A673 (cell line): ENCODE results near the gene SART1. TPM values are rescaled to one million over a fixed set of nuclear protein-coding genes. Genes with fewer than 3 reads are reported as not detected.
A peak's percentile ranks its signal among the peaks of the same experiment; 100 is the strongest.

Source experiments
- BruUV-seq: library from RNA; stranded (reverse); fragments of 400-500 nt; replicated peaks from 2 replicates; lab custom pipeline; 2021; lab: Mats Ljungman, UMichigan
- CTCF ChIA-PET: fragments of 300-600 bp; sonication (Branson Sonifier 250); formaldehyde crosslinking; loops from one replicate; lab custom pipeline; 2022; ENCODE audit warnings: antibody characterized with exemption; lab: Charles Lee
- POLR2A ChIA-PET: fragments of 300-600 bp; sonication (Branson Sonifier 250); formaldehyde crosslinking; loops from one replicate; lab custom pipeline; 2022; ENCODE audit warnings: antibody characterized with exemption; ENCODE audit not compliant: low non-redundant PET; lab: Charles Lee
- DNase-seq: peaks from one replicate; pipeline ENCODE4 v3.0.0-alpha.2; 2015; ENCODE audit warnings: low spot score
- H3K27ac ChIP-seq: fragments of 200-600 bp; sonication (generic); 2 replicates; pipeline ENCODE4 v1.5.1; 2016; ENCODE audit warnings: mixed run types, low read depth, mild to moderate bottlenecking, mixed read lengths, antibody characterized with exemption, low read length; ENCODE audit not compliant: poor library complexity, severe bottlenecking
- H3K27me3 ChIP-seq: fragments of 200-600 bp; sonication (generic); replicated peaks from 2 replicates; pipeline ENCODE4 v1.6.1; 2017; ENCODE audit warnings: mixed run types, low read depth, mild to moderate bottlenecking, mixed read lengths, antibody characterized with exemption, low read length; ENCODE audit not compliant: insufficient read depth, poor library complexity
- H3K36me3 ChIP-seq: fragments of 200-600 bp; sonication (generic); 2 replicates; pipeline ENCODE4 v1.6.1; 2016; ENCODE audit warnings: mixed run types, mild to moderate bottlenecking, mixed read lengths, antibody characterized with exemption, low read length; ENCODE audit not compliant: insufficient read depth, poor library complexity, severe bottlenecking
- H3K4me1 ChIP-seq: fragments of 200-600 bp; sonication (generic); 2 replicates; pipeline ENCODE4 v1.6.1; 2017; ENCODE audit warnings: mixed run types, mild to moderate bottlenecking, mixed read lengths, antibody characterized with exemption, low read length; ENCODE audit not compliant: insufficient read depth, poor library complexity, severe bottlenecking
- H3K4me3 ChIP-seq: fragments of 200-600 bp; sonication (generic); 2 replicates; pipeline ENCODE4 v1.5.1; 2016; ENCODE audit warnings: low read depth, mixed run types, mild to moderate bottlenecking, mixed read lengths, low read length; ENCODE audit not compliant: poor library complexity, severe bottlenecking
- H3K9me3 ChIP-seq: fragments of 200-600 bp; sonication (generic); 2 replicates; pipeline ENCODE4 v1.6.1; 2016; ENCODE audit warnings: mixed run types, low read depth, mild to moderate bottlenecking, mixed read lengths, antibody characterized with exemption, low read length; ENCODE audit not compliant: poor library complexity, severe bottlenecking
- CTCF ChIP-seq: fragments of 300-800, 200-600 bp; sonication (generic); conservative IDR thresholded peaks from 2 replicates; pipeline ENCODE4 v1.5.1; 2017; ENCODE audit warnings: low read depth, mild to moderate bottlenecking, antibody characterized with exemption, low read length, moderate library complexity, mixed read lengths
- EZH2 ChIP-seq: fragments of 200-600 bp; sonication (generic); IDR thresholded peaks from 2 replicates; pipeline ENCODE4 v1.6.1; 2017; ENCODE audit warnings: borderline replicate concordance, low read depth, mild to moderate bottlenecking, mixed read lengths, antibody characterized with exemption, low read length; ENCODE audit not compliant: poor library complexity, severe bottlenecking
- intact Hi-C: fragments of 100-400 bp; cut with micrococcal nuclease; formaldehyde crosslinking; loops from one replicate; pipeline ENCODE4 v1.10.0; 2022; ENCODE audit not compliant: unreplicated experiment
- total RNA-seq: library from RNA; stranded (reverse); gene quantifications from 2 replicates; pipeline ENCODE4 v1.2.3, GENCODE V29; 2021

SART1 gene
- total RNA-seq, 1 experiment from 2014 or later, result 96.3 TPM

- ChIA-PET POLR2A (no interaction called here), CTCF (interaction anchor here (0.5 to 0.6 kb wide), 2 partner anchors 30 to 141 kb away, joined by 4 to 6 read pairs; partner anchors contain the start of gene FIBP)
- no peaks in the 10 kb centered on the region for H3K27me3 ChIP-seq
- intact Hi-C loops, result no loop called here
- TF ChIP-seq EZH2 (no peak), CTCF (no peak)
- H3K9me3 ChIP-seq, result no peaks in the 10 kb centered on the region
- peaks cover 8% of the 10 kb centered on the region for H3K36me3 ChIP-seq
- peak overlapping the region; percentile 91 for H3K27ac ChIP-seq
- H3K4me1 ChIP-seq, result peaks cover 32% of the 10 kb centered on the region
- DNase-seq, result no peak
- no TSS peak for BruUV-seq
- peak overlapping the region; percentile 83 for H3K4me3 ChIP-seq
These were observed 43.9 kb upstream of the SART1 start for GRCh38 chr11:65917434-65918210.

GRCh38 chr11:65918211-65919140 is 43.1 kb upstream of the SART1 start, which contains the start of gene C11orf68:
TSS of gene C11orf68 (minus strand) at chr11:65919062. CDS start at chr11:65919031, 31 bp downstream.
- TSS peak; percentile 60 for BruUV-seq
- ChIA-PET CTCF (interaction anchor here (0.5 to 0.6 kb wide), 2 partner anchors 30 to 140 kb away, joined by 4 to 6 read pairs; partner anchors contain the start of gene FIBP), POLR2A (no interaction called here)
- intact Hi-C loops, result no loop called here
- H3K27me3 ChIP-seq, result no peaks in the 10 kb centered on the region
- no peak for TF ChIP-seq CTCF
- TF ChIP-seq EZH2, result no peak
- peak; percentile 47 for DNase-seq
- peaks cover 32% of the 10 kb centered on the region for H3K4me1 ChIP-seq
- H3K9me3 ChIP-seq, result no peaks in the 10 kb centered on the region
- peaks cover 12% of the 10 kb centered on the region for H3K36me3 ChIP-seq
- peak within 1 kb of the TSS; percentile 83 for H3K4me3 ChIP-seq
- H3K27ac ChIP-seq, result peak within 1 kb of the TSS; percentile 91

- H3K36me3 ChIP-seq, result peaks cover 12% of the 10 kb centered on the region
- BruUV-seq, result no TSS peak
- H3K9me3 ChIP-seq, result no peaks in the 10 kb centered on the region
- H3K4me3 ChIP-seq, result peak within 1 kb of the TSS; percentile 83
- ChIA-PET POLR2A (no interaction called here), CTCF (no interaction called here)
- TF ChIP-seq CTCF (no peak), EZH2 (no peak)
- peak within 1 kb of the TSS; percentile 91 for H3K27ac ChIP-seq
- H3K27me3 ChIP-seq, result no peaks in the 10 kb centered on the region
- intact Hi-C loops, result no loop called here
- DNase-seq, result peak; percentile 100
- peaks cover 32% of the 10 kb centered on the region for H3K4me1 ChIP-seq
These were observed 42.4 kb upstream of the SART1 start, which contains the start of gene DRAP1 for GRCh38 chr11:65919141-65919572. TSS of gene DRAP1 (plus strand) at chr11:65919426. CDS start at chr11:65919502, 76 bp downstream.
